Peyer's patch (tissue), 4 donors: Measurements from ENCODE around the gene USP3.

Experiments used
- CTCF ChIP-seq, 6 experiments: fragments of 450-650 bp in 4 of 6; fragments of 200-600 bp in 2 of 6; sonication (generic) in 1 of 6; IDR thresholded peaks; one replicate each; pipeline ENCODE4 v1.5.1; 2017 to 2019; ENCODE audit warnings: antibody characterized with exemption in 6 of 6, mild to moderate bottlenecking in 3 of 6, moderate library complexity in 1 of 6
- POLR2A ChIP-seq, 2 donors: fragments of 450-650 bp; IDR thresholded peaks; one replicate each; pipeline ENCODE4 v1.5.1; 2017; ENCODE audit warnings: antibody characterized with exemption in 2 of 2, mild to moderate bottlenecking in 2 of 2, moderate library complexity in 2 of 2

- TF ChIP-seq POLR2A (IDR thresholded peaks at IDR 0.05) (no peak), CTCF (IDR thresholded peaks at IDR 0.05) (no peak)
Measured at GRCh38 chr15:63609448-63609847, 105.1 kb downstream of the USP3 start.
